HG02938 (cell line): Measurements from ENCODE around the gene GRB7.
A peak's percentile ranks its signal among the peaks of the same experiment; 100 is the strongest.

Source experiments
- ATAC-seq: cut with Tn5 transposase; IDR thresholded peaks from one replicate; pipeline ENCODE4 v1.9.1; 2021; ENCODE audit warnings: mild to moderate bottlenecking, moderate library complexity; ENCODE audit not compliant: unreplicated experiment

The GRB7 gene

GRCh38 chr17:39767147-39767546 lies 29.4 kb downstream of the GRB7 start:
- ATAC-seq: no peak

DNA sequence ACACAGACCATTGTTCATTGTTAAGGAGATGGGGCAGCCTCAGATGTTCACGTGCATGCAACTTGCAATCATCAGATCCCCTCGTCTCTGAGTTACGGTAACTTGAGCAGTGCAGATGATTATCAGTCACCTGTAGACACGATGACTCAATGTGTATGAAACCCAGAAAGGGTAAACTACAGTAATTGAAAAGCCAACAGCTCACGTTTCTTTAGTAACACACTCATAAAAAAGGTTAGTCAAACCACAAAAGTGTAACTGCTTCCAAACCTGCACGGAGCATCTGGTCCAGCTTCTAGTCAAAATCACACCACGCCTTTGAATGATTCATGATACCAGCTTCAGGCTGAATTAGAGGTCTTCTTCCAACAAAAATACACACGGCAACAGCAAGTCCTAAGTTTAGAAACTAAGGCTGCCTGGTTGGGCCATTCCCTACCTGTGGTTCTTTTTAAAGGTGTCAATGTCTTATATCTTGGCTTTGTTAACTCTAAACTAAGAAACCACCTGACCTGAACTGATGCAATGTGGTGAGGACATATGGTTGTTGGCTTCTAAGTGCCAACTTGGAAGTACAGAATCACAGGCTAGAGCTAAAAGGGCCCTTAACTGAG lies 32.3 kb downstream of the GRB7 start:
- peak; percentile 41 for ATAC-seq

- no peak for ATAC-seq
These were observed 34.7 kb downstream of the GRB7 start for GRCh38 chr17:39772415-39772814.

DNA sequence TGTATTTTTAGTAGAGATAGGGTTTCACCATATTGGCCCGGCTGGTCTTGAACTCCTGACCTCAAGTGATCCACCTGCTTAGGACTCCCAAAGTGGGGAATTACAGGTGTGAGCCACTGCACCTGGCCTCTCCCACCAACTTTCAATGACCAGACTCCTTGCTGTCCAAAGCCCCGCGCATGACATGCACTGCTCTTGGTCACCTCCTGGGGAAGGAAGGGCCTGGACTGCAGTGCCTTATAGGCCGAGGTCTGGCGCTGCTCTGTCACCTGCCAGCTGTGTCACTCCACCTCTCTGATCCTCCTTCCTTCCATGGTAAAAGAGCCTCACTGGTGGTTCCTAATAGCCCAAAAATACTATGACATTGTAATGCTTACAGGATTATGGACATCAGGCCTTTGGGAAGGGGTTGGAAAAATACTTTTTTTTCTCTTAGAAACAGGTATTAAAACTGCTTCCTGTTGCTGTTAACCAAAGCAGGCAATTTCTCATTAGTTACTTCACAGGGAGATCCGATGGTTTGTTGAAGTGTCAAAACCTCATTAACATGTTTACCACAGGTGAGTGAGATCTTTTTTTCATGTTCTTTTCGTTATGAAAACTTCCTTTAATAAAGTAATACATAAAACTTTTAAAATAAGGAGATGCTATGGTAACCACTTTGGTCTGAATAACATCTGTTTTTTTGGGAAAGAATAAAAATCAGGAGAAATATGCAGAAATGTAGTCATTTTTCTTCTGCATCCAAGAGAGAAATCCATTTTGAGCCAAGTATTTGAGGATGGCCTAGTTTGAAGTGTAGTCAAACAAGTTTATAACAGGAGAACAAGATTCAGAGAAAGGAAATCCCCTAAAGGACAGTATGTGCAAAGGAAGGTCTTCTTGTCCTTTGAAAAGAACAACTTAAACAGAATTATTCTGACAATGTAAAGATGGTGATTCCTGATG lies 35.5 kb downstream of the GRB7 start:
- ATAC-seq: no peak

DNA sequence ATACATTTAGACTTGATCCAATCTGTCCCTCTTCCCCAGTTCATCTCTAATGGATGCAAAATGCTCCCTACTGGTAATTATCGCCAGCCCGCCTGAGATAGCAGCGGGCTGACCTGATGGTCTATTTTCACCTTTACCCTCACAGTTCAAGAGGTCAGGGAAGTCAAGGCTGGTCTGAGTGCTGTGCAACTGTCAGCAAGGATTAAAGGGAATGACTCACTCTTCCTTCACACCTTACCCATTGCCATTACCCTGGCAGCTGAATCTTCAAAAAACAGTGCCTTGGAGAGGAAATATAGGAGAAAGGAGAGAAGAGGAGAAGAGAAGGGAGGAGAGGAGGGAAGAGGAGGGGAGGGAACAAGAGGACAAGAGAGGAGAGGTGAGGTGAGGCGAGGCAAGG lies 36.3 kb downstream of the GRB7 start:
- ATAC-seq: no peak

DNA sequence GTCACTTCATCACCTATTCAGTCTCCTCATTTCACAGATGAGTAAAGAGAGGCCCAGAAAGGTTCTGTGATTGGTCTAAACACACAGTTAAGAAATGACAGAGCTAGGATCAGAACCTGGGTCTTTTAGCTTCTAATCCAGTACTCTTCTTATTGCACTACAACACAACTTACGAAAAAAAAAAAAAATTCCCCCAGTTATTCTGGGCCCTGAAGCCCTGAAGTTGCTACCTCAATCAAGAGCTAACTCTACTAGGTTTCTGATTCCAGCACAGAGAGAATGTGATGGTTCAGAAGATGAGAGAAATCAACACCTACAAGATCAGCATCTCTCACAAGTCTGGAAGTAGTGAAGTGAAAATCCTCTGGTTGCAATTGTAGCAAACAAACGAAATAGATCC lies 37.3 kb downstream of the GRB7 start:
- no peak for ATAC-seq

DNA sequence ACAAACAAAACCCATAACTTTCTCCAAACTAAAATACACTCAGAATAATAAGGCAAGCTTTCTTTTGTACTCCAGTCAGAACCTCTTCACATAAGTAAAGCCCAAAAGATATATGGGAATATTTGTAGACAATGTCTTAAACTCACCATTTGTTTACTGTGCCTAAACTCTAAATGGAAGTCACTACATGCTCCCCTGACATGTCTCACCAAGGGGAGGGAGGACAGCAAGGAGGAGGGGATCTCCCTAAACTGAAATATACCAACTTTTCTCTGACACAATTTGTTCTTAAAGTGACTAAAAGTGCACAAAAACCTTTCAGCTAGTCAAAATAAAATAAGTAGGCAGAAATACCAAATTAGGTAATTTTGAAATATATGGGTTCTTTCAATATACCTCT lies 38.5 kb downstream of the GRB7 start:
- ATAC-seq: no peak

- peak; percentile 42 for ATAC-seq
These were observed 40.0 kb downstream of the GRB7 start for GRCh38 chr17:39777534-39778365.

DNA sequence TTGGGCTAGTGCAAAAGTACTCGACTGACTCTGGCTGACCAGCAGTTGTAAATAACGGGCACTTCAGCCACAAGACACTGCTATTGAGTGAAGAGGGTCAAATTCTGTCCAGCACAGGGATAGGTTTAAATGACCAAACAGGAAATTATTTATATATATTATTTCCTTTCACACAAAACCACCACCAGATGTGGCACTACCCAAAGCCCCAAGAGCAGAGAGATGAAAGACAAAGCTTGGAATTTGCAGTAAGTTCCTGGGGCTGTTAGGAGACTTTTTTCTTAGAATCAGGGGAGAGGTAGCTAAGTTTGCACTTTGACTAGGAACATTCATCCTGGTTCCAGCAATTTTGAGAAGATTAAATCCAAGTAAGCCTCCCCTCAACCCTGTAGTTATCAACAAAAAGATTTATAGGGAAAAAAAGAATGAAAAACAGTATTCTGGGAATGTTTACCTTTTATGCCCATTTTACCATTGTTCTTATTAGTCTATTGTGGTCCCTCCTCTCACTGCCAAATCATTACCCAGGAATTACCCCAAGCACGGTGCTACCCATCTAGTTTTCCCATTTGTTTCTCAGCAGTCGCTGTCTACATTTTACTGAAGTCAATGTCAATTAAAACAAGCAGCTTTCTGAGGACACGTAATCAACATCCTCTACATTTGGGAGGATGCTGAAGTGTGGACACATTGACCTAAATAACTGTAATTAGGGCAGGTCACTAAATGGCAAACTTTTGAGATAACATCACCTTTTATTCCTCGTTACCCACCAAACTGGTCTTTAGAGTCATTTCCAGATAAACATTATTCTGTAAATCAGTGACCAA lies 43.5 kb downstream of the GRB7 start:
- no peak for ATAC-seq

DNA sequence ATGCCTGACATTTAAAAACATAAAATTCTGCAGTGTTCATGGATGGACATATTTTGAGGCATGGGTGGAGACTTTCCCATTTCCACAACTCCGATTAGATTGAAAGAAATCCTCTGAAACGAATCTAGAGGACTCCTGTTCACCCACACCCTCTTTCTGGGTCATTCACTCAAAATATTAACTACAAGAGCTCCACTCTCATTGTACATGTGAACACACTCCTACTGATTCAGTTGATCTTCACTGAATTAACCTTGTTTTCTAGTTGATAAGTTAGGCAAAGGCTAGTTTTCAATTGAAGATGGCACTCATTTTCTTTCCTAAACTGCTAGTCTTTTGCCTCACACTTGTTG lies 44.1 kb downstream of the GRB7 start:
- no peak for ATAC-seq

GRCh38 chr17:39782481-39782880 lies 44.7 kb downstream of the GRB7 start:
- ATAC-seq: no peak

DNA sequence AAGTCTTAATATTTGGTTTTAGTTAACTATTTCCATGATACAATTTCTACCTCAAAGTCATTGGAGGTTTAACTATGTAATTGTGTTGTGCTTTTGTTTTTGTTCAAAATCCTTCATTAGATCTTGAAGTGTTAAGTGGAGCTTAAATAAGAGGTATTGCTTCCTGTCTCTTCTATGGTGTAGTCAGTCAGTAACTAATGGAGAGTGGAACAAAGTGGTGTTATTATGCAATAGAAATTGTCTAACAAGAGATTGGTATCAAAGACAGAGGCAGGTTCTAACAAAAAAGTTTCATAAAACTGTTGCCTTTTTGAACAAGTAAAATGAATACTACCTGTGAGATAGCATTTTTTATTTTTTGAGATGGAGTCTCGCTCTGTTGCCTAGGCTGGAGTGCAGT lies 45.2 kb downstream of the GRB7 start:
- ATAC-seq: no peak

DNA sequence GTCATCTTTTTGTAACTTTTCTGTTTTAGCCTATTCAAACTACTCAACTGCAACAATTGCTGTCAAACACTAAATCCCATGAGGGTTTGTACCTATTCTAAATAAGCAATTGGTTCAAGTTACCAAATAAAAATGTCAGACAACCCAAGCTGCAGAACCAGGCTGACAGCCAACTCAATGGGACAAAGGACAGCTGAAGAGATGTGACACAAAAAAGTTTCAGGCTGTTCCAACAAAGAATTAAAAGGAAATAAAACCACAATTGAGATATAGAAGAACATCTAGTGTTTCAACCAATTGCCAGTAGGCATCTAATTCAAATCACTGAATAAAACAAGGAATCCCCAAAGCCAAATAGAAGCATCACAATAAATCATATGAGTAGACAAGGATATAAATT lies 49.3 kb downstream of the GRB7 start:
- ATAC-seq: no peak

DNA sequence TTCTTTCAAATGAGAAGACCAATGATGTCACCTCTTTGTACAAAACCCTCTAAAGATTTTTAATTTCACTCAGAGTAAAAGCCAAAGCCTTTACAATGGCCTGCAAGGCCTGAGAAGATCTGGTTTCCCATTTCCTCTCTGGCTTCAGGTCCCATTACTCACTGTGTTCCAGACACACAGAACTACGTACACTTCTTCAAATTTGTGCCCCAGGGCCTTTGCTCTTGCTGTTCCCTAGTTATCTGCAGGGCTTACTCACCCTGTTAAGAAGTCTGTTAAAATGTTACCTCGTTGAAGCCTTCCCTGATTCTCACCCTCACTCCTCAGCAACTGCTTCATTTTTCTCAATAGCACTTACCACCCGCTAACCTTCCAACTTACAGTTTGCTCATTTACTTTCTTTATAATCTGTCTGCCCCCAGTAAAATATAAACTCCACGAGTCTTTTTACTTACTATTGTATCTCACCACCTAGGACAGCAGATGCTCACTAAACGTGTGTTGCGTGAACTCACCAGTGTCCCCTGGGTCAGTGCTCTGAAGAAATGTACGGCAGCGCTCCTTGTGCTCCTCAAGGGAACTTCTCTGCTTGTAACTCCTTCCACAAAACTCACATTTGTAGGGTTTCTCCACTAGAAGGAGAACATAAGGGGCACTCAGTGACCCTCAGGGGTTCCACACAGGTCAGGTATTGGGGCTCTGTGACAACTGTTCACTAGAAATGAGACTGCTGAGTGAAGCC lies 50.2 kb downstream of the GRB7 start:
- no peak for ATAC-seq

GRCh38 chr17:39791111-39791992 lies 53.6 kb downstream of the GRB7 start:
- no peak for ATAC-seq

- no peak for ATAC-seq
These were observed 54.9 kb downstream of the GRB7 start for GRCh38 chr17:39792526-39793221.

DNA sequence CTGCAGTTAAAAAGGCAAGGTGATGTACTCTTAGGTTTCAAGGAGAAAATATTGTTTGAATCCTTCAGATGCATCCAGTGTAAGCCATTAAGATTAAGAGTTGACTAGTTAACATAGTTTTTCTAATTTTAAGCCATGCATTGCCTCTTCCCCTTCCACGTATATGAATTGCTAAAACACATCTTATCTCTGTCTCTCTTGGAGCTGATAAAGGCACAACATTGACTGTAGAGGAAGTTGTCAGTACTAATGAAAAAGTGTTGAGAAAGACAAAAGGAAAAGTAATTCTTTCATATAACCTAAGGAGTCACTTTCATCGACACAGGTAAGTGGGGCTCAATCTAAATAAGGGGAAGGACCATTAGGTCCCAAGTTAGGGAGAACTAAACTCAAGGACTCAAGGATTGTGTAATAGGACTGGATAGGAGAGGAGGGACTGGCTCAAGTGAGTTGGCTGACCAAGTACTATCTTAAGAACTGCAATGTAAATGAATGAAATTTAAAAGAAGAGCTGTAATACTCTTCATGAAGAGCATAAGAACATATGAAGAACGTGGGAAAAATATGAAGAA lies 55.6 kb downstream of the GRB7 start:
- no peak for ATAC-seq
